ENCODE measurements around the gene SALL4.
"Not testable (repeated sequence)": the region's sequence is repeated elsewhere in the genome, so short reads cannot be mapped to it uniquely, and the experiment has no call there.

Gene SALL4

GRCh38 chr20:51763965-51764602, 38.2 kb downstream of the SALL4 start:
- DNase-seq: no peak

- no peak for DNase-seq
Measured at GRCh38 chr20:51760905-51761546, 41.3 kb downstream of the SALL4 start.

- DNase-seq: no peak
Measured at GRCh38 chr20:51759769-51760510, 42.4 kb downstream of the SALL4 start.

DNA sequence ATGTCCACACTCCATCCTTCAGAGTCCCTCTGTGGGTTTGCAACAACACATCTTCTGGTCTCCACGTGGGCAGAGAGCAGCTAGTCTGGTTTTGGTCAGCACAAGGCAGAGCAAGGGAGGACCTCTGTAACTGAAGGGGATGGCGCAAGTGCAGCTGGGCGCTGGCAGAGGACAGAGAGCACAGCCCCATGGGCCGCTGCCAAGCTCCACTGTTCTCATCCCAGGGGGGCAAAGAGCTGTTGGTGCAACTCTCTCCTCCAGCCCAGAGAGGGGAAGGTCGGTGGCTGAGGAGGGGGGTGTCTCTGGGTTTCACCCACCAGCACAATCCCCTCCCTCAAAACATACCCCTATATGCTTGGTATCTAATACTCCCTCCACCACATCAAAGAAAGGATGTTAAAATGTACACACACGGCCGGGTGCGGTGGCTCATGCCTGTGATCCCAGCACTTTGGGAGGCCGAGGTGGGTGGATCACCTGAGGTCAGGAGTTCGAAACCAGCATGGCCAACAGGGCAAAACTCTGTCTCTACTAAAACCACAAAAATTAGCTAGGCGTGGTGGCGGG, 43.3 kb downstream of the SALL4 start:
- DNase-seq: no peak

- DNase-seq: no peak
Measured at GRCh38 chr20:51757226-51757625, 45.1 kb downstream of the SALL4 start.

DNA sequence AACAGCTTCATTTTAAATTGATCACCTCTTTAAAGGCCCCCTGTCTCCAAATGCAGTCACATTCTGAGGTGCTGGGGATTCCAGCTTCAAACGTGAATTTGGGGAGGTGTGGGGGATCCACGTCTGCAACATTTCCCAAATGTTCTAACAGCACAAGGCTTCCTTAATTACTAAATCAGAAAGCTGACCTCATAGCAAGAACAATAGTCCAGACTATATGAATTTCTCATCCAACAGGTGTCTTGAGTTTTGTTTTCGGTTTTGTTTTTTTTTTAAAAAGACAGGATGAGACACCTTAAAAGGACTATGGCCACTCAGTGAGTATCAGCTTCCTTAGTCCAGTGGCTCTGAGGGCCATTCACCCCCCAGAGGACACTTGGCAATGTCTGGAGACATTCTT, 45.7 kb downstream of the SALL4 start:
- DNase-seq: no peak

DNA sequence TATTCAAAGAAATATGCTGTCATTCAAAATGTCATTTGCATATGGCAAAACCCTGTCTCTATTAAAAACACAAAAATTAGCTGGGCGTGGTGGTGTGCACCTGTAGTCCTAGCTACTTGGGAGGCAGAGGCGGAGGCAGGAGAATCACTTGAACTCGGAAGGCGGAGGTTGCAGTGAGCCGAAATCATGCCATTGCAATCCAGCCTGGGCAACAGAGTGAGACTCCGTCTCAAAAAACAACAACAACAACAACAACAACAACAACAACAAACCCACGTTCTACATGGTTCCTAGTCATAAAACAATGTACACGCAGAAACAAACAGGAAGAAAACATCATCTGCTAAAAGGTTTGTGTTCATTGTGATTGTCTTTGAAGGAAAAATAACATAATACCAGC, 49.1 kb downstream of the SALL4 start:
- not testable (repeated sequence) for DNase-seq

DNA sequence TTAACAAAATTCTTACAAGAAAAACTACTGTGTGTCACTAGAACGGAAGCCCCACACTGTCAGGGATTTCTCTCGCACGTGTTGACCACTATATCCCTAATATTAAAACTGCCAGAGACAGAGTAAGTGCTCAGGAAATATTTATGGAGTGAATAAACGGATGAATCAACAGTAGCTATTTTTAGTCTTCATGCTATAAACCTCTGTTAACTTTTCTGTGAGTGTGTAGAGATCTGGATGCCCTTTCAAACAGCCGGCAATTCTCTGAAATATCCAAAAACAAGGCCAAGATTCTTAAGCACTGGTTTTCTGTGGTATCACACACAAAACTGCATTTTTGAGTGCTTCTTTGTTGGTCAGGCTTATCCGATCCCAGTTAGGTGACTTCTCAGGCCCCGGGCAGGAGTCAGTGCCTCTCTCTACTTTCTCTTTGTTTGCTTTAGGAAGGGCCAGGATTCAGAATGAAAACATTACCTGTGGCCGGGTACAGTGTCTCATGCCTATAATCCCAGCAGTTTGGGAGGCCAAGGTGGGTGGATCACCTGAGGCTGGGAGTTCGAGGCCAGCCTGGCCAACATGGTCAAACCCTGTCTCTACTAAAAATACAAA, 49.9 kb downstream of the SALL4 start:
- DNase-seq: no peak

DNA sequence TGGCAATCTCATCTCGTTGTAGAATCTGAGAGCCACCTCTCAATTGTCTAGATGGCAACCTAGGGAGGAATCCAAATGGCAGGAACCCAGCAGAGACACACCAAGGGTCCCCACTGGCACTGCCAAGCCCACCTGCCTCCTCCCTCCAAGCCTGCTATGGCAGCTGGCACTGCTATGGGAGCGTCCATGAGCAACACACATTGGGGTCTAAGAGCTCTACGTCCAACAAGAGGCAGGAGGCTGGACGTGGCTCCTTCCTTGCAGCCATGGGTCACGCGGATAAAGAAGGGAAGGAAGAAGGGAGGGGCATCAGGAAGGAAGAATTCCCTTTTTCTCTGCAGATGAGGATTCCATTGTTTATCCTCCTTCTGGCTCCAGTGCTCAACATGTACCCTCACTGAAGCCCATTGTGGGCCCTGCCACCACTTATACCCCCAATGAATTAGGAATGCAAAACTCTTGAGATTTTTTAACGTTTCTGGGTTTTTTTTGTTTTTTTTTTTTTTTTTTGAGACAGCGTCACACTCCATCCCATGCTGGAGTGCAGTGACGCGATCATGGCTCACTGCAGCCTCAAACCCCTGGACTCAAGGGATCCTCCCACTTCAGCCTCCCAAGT, 51.4 kb downstream of the SALL4 start:
- DNase-seq: no peak

DNA sequence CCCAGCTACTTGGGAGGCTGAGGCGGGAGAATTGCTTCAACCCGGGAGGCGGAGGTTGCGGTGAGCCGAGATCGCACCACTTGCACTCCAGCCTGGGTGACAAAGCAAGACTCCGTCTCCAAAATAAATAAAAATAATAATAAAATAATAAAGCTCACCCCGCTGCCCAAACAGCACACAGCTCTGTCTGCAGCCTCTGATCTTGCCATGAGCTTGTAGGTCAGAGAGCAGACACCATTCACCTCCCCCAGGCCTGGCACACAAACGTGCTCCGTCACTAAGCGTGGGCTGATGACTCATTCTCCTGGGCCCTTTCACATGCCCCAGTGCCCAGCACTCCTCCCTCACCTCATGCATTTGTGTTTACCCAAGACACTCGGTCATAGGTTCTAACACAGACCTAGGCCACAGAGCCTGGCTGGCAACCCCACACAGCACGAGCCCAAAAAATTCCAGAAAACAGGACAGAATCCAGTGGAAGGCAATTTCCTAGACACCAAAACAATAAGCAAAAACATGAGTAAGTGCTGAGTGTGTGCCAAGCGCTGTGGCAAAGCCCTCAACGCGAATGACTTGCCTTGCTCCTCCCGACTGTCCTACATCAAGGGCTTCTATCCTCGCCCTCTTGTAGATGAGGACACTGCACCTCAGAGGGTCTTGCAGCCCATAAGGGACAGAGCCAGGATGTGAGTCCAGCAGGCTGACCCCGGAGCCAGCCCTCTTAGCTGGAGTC, 52.1 kb downstream of the SALL4 start:
- DNase-seq: peak; percentile 29

GRCh38 chr20:51749674-51750036, 52.7 kb downstream of the SALL4 start:
- DNase-seq: no peak

DNA sequence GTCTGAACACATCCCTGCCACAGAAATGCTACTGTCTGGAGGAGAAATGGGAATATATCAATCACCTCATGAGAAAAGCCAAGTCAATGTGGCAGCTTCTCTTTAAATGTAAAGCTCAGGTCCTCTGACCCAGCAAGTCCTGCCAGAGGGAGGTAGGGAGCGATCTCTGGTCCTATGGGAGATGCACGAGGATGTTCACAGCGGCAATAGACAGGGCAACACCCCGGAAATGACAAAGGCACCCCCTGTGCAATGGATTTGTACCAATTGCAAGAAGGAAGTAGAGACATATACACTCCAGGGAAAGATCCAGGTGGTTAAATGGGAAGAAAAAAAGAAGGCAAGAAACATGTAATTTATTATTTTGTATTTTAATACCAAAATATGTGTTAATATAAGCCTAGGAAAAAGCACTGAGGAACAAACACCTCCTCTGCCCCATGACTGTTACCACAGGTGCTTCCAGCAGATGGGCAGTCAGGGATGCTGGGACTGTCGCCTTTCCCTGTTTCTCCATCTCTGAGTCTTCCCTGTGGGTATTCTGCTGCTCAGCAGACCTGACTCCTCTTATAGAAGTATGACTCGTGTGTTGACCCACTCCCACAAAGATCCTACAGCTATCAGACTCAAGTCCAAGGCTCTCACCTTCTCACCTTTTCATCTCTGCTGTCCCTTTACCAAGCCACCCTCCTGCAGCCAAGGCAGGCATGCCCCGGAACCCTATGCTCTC, 55.0 kb downstream of the SALL4 start:
- no peak for DNase-seq

DNA sequence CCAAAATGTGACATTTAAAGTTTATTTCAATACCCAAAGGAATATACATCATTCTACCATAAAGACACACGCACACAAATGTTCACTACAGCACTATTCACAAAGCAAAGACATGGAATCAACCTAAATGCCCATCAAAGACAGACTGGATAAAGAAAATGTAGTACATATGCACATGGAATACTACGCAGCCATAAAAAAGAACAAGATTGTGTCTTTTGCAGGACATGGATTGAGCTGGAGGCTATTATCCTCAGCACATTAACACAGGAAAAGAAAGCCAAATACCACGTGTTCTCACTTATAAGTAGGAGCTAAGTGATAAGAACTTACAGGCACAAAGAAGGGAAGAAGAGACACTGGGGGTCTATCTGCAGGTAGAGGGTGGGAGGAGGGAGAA, 56.5 kb downstream of the SALL4 start:
- no peak for DNase-seq

DNA sequence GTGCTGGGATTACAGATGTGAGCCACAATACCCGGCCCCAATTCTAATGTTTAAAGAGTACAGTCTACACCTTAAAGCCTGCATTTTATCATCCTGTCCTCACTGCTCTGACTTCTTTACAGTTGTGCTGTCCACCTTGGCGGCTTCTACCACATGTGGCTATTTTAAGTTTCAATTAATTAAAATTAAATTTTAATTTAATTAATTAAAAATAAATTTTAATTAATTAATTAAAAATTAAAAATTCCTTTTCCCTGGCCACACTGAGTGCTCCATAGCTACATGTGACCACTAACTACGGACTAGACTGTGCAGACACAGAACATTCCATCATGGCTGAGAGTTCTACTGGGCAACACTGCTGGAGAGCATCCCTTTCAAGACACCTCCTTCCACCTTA, 61.5 kb downstream of the SALL4 start:
- DNase-seq: no peak

DNA sequence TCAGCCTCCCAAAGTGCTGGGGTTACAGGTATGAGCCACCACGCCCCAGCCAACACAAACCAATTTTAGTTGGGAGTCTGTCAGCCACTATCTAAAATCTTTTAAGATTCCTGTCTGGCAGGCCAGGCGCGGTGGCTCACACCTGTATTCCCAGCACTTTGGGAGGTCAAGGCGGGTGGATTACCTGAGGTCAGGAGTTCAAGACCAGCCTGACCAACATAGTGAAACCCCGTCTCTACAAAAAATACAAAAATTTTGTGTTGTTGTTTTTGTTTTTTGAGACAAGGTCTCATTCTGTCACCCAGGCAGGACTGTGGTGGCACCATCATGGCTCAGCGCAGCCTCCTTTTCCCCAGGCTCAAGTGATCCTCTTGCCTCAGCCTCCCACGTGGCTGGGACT, 62.0 kb downstream of the SALL4 start:
- DNase-seq: not testable (repeated sequence)

GRCh38 chr20:51739722-51740249, 62.5 kb downstream of the SALL4 start:
- no peak for DNase-seq

DNA sequence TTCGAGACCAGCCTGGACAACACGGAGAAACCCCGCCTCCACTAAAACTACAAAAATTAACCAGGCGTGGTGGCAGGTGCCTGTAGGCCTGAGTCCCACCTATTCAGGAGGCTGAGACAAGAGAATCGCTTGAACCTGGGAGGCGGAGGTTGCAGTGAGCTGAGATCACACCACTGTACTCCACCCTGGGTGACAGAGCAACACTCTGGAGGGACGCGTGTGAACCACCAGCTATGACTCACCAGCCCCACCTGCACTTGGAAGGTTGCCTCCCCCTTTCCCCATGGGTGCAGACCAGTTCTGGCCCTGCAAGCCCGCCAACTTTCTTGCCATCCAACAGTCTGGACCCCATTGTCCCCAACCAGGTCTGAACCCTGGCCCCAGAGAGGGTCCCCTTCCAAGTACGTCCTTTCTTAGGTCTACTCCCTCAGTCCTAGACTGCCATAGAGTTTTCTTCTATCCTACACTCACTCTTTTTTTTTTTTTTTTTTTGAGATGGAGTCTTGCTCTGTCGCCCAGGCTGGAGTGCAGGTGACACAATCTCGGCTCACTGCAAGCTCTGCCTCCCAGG, 63.4 kb downstream of the SALL4 start:
- DNase-seq: no peak

DNA sequence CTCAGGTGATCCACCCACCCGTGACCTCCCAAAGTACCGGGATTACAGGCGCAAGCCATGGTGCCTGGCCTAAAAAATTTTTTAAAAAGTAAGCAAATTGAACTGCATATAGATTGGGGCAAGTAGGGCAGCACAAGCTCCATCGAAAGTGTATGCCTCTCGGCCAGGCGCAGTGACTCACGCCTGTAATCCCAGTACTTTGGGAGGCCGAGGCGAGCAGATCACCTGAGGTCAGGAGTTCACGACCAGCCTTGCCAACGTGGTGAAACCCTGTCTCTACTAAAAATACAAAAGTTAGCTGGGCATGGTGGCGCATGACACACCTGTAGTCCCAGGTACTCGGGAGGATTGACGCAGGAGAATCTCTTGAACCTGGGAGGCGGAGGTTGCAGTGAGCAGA, 64.1 kb downstream of the SALL4 start:
- DNase-seq: not testable (repeated sequence)

DNA sequence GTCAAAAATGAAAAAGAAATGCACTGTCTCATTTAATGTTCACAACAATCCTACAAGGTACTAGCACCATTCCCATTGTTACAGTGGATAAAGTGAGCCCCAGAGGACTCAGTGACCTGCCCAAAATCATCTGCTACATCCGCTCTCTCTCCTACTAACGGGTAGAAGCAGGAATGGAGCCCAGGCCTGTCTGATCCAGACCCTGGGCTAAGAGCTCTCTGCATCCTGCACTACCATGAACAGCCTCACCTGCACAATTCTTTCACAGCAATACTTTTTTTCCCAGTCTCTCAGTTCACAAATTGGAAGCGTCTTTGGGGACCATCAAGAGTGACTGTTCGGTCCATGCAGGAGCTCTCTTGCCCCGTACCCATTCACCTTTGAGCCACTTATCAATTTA, 65.4 kb downstream of the SALL4 start:
- no peak for DNase-seq

DNA sequence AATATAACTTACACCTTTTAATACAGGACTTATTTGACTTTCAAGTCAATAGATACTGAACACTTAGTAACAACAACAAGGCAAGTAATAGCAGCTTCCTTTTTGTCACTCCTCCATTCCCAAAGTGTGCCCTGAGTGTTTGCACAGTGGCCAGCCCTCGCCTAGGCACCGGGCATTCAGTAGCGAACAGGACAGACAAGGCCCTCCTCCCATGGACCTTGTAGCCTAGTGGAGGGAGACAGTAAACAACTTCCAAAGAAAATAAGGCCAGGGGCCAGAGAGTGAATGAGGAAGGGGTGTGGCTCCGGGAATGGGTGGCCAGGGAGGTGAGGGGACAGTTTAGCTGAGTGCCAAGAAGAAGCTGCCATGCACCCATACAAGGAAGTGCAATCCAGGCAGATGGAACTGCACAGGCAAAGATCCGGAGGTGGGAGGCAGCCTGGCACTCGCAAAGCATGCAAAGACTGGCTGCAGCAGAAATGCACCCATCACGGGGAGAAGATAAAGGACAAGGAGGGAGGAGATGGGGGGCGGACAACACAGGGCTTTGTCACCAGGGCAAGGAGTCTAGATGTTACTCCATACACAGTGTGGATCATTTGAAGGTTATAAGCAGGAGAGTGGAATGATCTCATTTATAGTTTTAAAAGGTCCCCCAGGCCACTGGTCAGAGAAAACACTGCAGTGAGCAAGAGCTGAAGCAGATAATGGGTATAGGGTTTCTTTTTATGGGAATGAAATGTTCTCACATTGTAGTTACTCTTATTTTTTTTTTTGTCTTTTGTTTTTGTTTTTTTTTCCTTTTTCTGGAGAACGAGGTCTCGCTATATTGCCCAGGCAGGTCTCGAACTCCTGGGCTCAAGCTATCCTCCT, 66.4 kb downstream of the SALL4 start:
- DNase-seq: no peak
